ENCODE measurements around the gene FAM32A.
A peak's percentile ranks its signal among the peaks of the same experiment; 100 is the strongest.

The FAM32A gene

GRCh38 chr19:16190736-16191135 is 5.5 kb downstream of the FAM32A start:
- in situ Hi-C loops (cut with HindIII; ENCODE audit: low sequenced_read_pairs) = no loop called here
- no peak for DNase-seq (ENCODE audit: low read depth, low spot score)
- no peak overlapping the region for H3K4me3 ChIP-seq (ENCODE audit: low read depth, low read length)
- TF ChIP-seq CTCF (IDR thresholded peaks at IDR 0.05; ENCODE audit: low read depth, low read length) = no peak

GRCh38 chr19:16191216-16191908 is 6.2 kb downstream of the FAM32A start:
- TF ChIP-seq CTCF (IDR thresholded peaks at IDR 0.05; ENCODE audit: low read depth, low read length) = no peak
- no peak for DNase-seq (ENCODE audit: low read depth, low spot score)
- H3K4me3 ChIP-seq (ENCODE audit: low read depth, low read length) = no peak overlapping the region
- in situ Hi-C loops (cut with HindIII; ENCODE audit: low sequenced_read_pairs) = no loop called here

- no peak for TF ChIP-seq CTCF (IDR thresholded peaks at IDR 0.05; ENCODE audit: low read depth, low read length)
- in situ Hi-C loops (cut with HindIII; ENCODE audit: low sequenced_read_pairs) = no loop called here
- DNase-seq (ENCODE audit: low read depth, low spot score) = no peak
- no peak overlapping the region for H3K4me3 ChIP-seq (ENCODE audit: low read depth, low read length)
Observed at GRCh38 chr19:16193466-16193865, 8.3 kb downstream of the FAM32A start.

- H3K4me3 ChIP-seq (ENCODE audit: low read depth, low read length) = peak overlapping the region; percentile 92
- in situ Hi-C loops (cut with HindIII; ENCODE audit: low sequenced_read_pairs) = no loop called here
Observed at GRCh38 chr19:16197188-16197621, 12.0 kb downstream of the FAM32A start.

GRCh38 chr19:16197622-16198369 is 12.6 kb downstream of the FAM32A start, which contains the start of gene AP1M1:
Gene AP1M1 (plus strand): TSS chr19:16197911. CDS start chr19:16198027, 116 bp downstream.
- peak; percentile 97 for DNase-seq (ENCODE audit: low read depth, low spot score)
- in situ Hi-C loops (cut with HindIII; ENCODE audit: low sequenced_read_pairs) = no loop called here
- TF ChIP-seq CTCF (IDR thresholded peaks at IDR 0.05; ENCODE audit: low read depth, low read length) = no peak
- peak within 1 kb of the TSS; percentile 92 for H3K4me3 ChIP-seq (ENCODE audit: low read depth, low read length)

More at GRCh38 chr19:16197188-16197621, 12.0 kb downstream of the FAM32A start:
- DNase-seq (ENCODE audit: low read depth, low spot score) = peak; percentile 84
- TF ChIP-seq CTCF (IDR thresholded peaks at IDR 0.05; ENCODE audit: low read depth, low read length) = no peak

GRCh38 chr19:16198370-16198651 is 13.1 kb downstream of the FAM32A start:
- in situ Hi-C loops (cut with HindIII; ENCODE audit: low sequenced_read_pairs) = no loop called here
- no peak for TF ChIP-seq CTCF (IDR thresholded peaks at IDR 0.05; ENCODE audit: low read depth, low read length)
- H3K4me3 ChIP-seq (ENCODE audit: low read depth, low read length) = peak overlapping the region; percentile 92
- DNase-seq (ENCODE audit: low read depth, low spot score) = no peak
